Measurements from ENCODE around the gene NKAIN4.

DNA sequence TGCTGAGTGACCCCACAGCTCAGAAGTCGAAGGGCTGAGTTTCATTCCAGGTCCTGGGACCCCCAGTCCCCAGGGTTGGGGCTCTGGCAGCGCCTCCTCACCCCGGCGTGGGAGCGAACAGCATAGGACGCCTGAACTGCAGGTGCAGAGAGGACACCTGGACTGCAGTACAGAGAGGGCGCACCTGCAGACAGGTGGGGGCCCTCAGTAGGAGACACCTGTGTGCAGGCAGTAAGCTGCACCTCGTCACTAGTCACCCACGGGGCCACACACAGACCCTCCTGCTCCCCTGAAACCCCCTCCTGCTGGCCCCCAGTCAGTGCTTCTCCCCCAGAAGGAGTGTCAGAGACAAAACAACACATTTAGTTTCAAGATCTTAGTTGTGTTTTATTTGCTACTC is 8.6 kb upstream of the NKAIN4 start:
- TF ChIP-seq, protein P1, sequence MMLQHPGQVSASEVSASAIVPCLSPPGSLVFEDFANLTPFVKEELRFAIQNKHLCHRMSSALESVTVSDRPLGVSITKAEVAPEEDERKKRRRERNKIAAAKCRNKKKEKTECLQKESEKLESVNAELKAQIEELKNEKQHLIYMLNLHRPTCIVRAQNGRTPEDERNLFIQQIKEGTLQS (IDR thresholded peaks at IDR 0.05): no peak
- TF ChIP-seq, protein P2, sequence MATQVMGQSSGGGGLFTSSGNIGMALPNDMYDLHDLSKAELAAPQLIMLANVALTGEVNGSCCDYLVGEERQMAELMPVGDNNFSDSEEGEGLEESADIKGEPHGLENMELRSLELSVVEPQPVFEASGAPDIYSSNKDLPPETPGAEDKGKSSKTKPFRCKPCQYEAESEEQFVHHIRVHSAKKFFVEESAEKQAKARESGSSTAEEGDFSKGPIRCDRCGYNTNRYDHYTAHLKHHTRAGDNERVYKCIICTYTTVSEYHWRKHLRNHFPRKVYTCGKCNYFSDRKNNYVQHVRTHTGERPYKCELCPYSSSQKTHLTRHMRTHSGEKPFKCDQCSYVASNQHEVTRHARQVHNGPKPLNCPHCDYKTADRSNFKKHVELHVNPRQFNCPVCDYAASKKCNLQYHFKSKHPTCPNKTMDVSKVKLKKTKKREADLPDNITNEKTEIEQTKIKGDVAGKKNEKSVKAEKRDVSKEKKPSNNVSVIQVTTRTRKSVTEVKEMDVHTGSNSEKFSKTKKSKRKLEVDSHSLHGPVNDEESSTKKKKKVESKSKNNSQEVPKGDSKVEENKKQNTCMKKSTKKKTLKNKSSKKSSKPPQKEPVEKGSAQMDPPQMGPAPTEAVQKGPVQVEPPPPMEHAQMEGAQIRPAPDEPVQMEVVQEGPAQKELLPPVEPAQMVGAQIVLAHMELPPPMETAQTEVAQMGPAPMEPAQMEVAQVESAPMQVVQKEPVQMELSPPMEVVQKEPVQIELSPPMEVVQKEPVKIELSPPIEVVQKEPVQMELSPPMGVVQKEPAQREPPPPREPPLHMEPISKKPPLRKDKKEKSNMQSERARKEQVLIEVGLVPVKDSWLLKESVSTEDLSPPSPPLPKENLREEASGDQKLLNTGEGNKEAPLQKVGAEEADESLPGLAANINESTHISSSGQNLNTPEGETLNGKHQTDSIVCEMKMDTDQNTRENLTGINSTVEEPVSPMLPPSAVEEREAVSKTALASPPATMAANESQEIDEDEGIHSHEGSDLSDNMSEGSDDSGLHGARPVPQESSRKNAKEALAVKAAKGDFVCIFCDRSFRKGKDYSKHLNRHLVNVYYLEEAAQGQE (IDR thresholded peaks at IDR 0.05): no peak
- TF ChIP-seq YY1 (IDR thresholded peaks at IDR 0.05): no peak
